ENCODE data around the gene C14orf180. TPM values are rescaled to one million over a fixed set of nuclear protein-coding genes. Genes with fewer than 3 reads are reported as not detected.

The C14orf180 gene
- total RNA-seq, 1 experiment from 2014 or later = not detected

DNA sequence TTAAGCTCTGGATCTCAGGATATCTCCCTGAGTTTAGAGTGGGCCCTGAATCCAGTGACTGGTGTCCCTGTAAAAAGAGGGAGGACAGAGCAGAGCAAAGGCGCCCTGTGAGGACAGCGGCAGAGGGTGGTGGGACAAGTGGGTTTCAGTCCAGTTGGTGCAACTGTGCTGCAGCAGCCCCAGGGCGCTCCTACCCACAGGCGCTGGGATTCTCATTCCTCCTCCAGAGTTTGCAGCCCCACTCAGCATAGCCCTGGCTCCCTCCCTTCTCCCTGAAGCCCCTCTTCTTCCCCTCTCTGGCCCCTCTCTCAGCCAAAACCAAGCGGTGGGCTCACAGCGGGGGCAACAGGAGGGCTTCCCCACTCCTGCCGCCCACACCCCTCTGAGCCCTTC, 23.4 kb downstream of the C14orf180 start:
- TF ChIP-seq EZH2phosphoT487 (IDR thresholded peaks at IDR 0.05; ENCODE audit: borderline replicate concordance, low read length) (no peak), EZH2 (IDR thresholded peaks at IDR 0.05; ENCODE audit: low read length, unreplicated experiment) (no peak)
- TF ChIP-seq, protein P1, sequence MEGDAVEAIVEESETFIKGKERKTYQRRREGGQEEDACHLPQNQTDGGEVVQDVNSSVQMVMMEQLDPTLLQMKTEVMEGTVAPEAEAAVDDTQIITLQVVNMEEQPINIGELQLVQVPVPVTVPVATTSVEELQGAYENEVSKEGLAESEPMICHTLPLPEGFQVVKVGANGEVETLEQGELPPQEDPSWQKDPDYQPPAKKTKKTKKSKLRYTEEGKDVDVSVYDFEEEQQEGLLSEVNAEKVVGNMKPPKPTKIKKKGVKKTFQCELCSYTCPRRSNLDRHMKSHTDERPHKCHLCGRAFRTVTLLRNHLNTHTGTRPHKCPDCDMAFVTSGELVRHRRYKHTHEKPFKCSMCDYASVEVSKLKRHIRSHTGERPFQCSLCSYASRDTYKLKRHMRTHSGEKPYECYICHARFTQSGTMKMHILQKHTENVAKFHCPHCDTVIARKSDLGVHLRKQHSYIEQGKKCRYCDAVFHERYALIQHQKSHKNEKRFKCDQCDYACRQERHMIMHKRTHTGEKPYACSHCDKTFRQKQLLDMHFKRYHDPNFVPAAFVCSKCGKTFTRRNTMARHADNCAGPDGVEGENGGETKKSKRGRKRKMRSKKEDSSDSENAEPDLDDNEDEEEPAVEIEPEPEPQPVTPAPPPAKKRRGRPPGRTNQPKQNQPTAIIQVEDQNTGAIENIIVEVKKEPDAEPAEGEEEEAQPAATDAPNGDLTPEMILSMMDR (conservative IDR thresholded peaks at IDR 0.05; ENCODE audit: low read depth, low read length) = no peak
- POLR2A ChIA-PET (ENCODE audit: unreplicated experiment) = no interaction called here
- no peaks in the 10 kb centered on the region for H3K9me2 ChIP-seq (replicated peaks; ENCODE audit: low read length)
- no peak overlapping the region for H2AFZ ChIP-seq (ENCODE audit: low read length)
- DNase-seq (no peak), ATAC-seq (no peak)
- H3F3A ChIP-seq (ENCODE audit: low read length, unreplicated experiment) = no peaks in the 10 kb centered on the region
- no peak overlapping the region for H3K9ac ChIP-seq (ENCODE audit: low read length)
- H3K4me1 ChIP-seq (ENCODE audit: insufficient read depth, low read length) = no peaks in the 10 kb centered on the region
- no peaks in the 10 kb centered on the region for H3K36me3 ChIP-seq (ENCODE audit: low read depth, low read length)
- no TSS peak for BruUV-seq (replicated peaks)
- CTCF ChIA-PET = no interaction called here
- H3K4me3 ChIP-seq (ENCODE audit: low read length) = no peak overlapping the region
- H3K27me3 ChIP-seq (ENCODE audit: low read length) = peaks cover 52% of the 10 kb centered on the region
- no peaks in the 10 kb centered on the region for H4K20me1 ChIP-seq (ENCODE audit: low read length)
- intact Hi-C loops (cut with micrococcal nuclease) = no loop called here
- no peak overlapping the region for H3K4me2 ChIP-seq (ENCODE audit: low read length)
- no peak overlapping the region for H3K27ac ChIP-seq (ENCODE audit: low read length)
- no peaks in the 10 kb centered on the region for H3K79me2 ChIP-seq (ENCODE audit: low read length)
- no peaks in the 10 kb centered on the region for H3K9me3 ChIP-seq (ENCODE audit: low read length)

DNA sequence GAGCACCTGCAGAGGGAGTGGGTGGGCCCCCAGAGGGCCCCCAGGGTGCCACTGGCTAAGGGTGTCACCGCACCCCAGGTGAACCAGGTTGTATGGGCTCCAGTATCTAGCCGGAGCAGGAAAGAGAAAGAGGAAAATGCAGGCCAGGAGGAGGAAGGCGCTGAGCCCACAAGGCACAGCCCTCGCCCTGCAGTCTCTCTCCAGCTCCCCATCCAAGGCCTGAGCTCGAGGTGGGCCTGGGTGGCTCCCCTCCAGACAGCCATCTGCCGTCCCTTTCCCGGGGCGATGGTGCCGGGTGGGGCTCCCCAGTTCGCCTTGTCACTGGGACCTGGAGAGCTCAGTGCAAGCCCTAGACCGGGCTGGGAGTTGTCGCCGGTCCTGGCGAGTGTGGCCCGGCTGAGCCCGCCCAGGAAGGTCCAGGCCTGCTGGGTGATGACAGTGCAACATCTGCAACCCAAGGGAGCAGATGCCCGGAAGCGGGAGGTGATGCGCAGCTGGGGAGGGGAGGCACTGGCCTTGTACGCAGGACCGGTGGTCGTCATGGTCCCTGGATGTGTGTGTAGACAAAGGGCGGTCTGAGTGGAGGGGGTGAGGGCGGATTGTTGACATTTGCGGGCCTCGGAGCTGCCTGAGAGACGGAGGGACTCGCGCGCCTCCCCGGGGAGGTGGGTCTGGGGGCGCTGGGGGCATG, 24.3 kb downstream of the C14orf180 start:
- ChIA-PET POLR2A (ENCODE audit: unreplicated experiment) (no interaction called here), CTCF (no interaction called here)
- ATAC-seq (no peak), DNase-seq (no peak)
- peaks cover 61% of the 10 kb centered on the region for H3K27me3 ChIP-seq (ENCODE audit: low read length)
- H3K27ac ChIP-seq (ENCODE audit: low read length) = no peak overlapping the region
- H3K9ac ChIP-seq (ENCODE audit: low read length) = no peak overlapping the region
- intact Hi-C loops (cut with micrococcal nuclease) = no loop called here
- no peak overlapping the region for H3K4me2 ChIP-seq (ENCODE audit: low read length)
- H2AFZ ChIP-seq (ENCODE audit: low read length) = no peak overlapping the region
- H4K20me1 ChIP-seq (ENCODE audit: low read length) = no peaks in the 10 kb centered on the region
- H3K36me3 ChIP-seq (ENCODE audit: low read depth, low read length) = no peaks in the 10 kb centered on the region
- H3K9me2 ChIP-seq (replicated peaks; ENCODE audit: low read length) = no peaks in the 10 kb centered on the region
- H3F3A ChIP-seq (ENCODE audit: low read length, unreplicated experiment) = no peaks in the 10 kb centered on the region
- no peak overlapping the region for H3K4me3 ChIP-seq (ENCODE audit: low read length)
- no peaks in the 10 kb centered on the region for H3K4me1 ChIP-seq (ENCODE audit: insufficient read depth, low read length)
- no peaks in the 10 kb centered on the region for H3K79me2 ChIP-seq (ENCODE audit: low read length)
- TF ChIP-seq EZH2 (IDR thresholded peaks at IDR 0.05; ENCODE audit: low read length, unreplicated experiment) (no peak), EZH2phosphoT487 (IDR thresholded peaks at IDR 0.05; ENCODE audit: borderline replicate concordance, low read length) (no peak)
- TF ChIP-seq, protein P1 (conservative IDR thresholded peaks at IDR 0.05; ENCODE audit: low read depth, low read length) = no peak
- BruUV-seq (replicated peaks) = no TSS peak
- no peaks in the 10 kb centered on the region for H3K9me3 ChIP-seq (ENCODE audit: low read length)
